Fibroblast of skin of left quadriceps (primary cell): ENCODE results near the gene TMED8.

Experiments
- DNase-seq, 2 experiments: peaks; one replicate each; pipeline ENCODE4 v3.0.0-alpha.2; 2013; ENCODE audit warnings: low read depth in 2 of 2

Gene TMED8

GRCh38 chr14:77296906-77297305 lies 80.0 kb downstream of the TMED8 start:
- no peak for DNase-seq

DNA sequence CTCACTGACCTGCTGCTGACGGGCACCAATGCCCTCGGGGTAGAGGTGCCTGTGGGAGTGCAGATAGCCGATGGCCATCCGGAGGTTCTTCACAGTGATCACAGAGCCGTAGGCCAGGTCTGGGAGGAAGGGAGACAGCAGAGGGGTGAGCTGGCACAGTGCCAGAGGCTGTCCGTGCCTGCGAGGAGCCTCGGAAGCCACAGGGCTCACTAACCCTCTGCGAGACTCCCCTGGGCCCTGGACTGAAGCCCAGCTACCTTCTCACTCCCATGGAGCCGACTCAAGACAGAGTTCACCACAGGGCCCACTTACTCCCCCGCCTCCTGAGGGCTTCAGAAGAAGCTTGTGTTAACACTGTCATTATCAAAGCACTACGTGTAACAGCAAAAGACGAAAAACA lies 80.7 kb downstream of the TMED8 start:
- no peak for DNase-seq

DNA sequence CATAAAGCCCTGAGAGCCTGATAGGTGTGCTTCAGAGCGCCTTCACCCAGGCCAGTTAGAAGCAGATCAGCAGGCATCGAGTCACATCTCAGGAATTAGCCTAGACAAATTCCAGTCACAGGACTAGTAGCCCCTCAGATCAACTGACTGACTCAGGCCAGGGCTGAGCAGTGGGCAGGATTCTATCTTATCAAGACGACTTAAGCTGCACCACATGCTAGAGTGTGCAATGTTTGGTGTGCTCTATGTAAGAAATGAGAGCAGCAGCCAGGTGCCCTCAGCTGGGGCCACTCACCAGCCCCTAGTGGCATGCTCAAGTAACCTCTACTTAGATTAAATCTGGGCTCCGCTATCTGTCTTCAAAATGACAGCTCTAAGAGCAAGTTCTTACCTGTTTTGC lies 86.2 kb downstream of the TMED8 start:
- DNase-seq, result no peak

DNA sequence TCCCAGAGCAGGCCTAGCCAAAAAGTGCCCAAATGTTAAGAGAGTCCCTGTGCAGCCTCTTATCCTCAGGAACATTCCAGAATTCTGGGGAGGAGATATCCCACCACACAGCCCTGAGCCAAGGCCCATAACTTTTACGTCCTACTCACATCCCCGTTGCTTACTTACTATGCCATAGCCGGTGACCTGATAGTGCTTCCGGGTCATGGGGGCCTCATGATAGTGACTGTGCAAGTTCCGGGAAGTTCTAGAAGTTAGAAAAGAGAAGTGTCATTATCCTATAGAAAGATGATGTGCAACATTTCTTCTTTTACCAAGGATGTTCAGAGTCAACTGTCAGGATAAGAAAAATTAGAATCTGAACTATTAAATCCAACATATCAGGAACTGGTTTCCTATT lies 90.3 kb downstream of the TMED8 start:
- no peak for DNase-seq
